AG10803 (cell line): ENCODE data around the gene HMBS.
"Not testable (repeated sequence)": the region's sequence is repeated elsewhere in the genome, so short reads cannot be mapped to it uniquely, and the experiment has no call there.

Source experiments
- DNase-seq: peaks from one replicate; pipeline ENCODE4 v3.0.0; 2010; ENCODE audit warnings: low read depth
- H3K4me3 ChIP-seq: 2 replicates; pipeline ENCODE4 v1.5.1; 2011; ENCODE audit warnings: mild to moderate bottlenecking, low read length, control low read depth
- TF ChIP-seq, protein P1 (sequence below): conservative IDR thresholded peaks from 2 replicates; pipeline ENCODE4 v1.5.1; 2011; ENCODE audit warnings: mild to moderate bottlenecking, low read length, control low read depth, inconsistent platforms

The HMBS gene

DNA sequence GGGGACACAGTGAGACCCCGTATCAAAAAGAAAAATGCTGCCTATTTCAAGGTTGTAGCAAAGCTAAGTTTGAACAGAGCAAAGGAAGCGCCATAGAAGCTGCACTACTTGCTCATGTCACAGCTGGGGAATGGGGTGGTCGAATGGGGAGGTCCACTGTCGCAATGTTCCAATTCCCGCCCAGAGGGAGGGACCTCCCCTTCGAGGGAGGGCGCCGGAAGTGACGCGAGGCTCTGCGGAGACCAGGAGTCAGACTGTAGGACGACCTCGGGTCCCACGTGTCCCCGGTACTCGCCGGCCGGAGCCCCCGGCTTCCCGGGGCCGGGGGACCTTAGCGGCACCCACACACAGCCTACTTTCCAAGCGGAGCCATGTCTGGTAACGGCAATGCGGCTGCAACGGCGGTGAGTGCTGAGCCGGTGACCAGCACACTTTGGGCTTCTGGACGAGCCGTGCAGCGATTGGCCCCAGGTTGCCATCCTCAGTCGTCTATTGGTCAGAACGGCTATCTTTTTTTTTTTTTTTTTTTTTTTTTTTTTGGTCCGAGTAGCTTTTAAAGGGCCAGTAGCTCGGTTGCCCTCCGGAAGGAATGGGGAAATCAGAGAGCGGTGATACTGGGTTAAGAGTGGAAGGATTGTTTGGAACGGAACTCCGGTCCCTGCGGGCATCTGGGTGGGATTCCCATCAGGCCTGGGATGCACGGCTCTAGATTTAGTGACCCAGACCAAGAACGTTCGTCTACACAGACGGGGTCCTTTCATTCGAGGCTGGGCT, at the start of gene HMBS:
Gene HMBS, plus strand, starts transcription at position 219 of the 774 bp plus-strand sequence. Its CDS starts 153 bp downstream, at position 372.
- peak within 1 kb of the TSS; percentile 95 for H3K4me3 ChIP-seq
- peak; percentile 93 for DNase-seq
- TF ChIP-seq, protein P1, sequence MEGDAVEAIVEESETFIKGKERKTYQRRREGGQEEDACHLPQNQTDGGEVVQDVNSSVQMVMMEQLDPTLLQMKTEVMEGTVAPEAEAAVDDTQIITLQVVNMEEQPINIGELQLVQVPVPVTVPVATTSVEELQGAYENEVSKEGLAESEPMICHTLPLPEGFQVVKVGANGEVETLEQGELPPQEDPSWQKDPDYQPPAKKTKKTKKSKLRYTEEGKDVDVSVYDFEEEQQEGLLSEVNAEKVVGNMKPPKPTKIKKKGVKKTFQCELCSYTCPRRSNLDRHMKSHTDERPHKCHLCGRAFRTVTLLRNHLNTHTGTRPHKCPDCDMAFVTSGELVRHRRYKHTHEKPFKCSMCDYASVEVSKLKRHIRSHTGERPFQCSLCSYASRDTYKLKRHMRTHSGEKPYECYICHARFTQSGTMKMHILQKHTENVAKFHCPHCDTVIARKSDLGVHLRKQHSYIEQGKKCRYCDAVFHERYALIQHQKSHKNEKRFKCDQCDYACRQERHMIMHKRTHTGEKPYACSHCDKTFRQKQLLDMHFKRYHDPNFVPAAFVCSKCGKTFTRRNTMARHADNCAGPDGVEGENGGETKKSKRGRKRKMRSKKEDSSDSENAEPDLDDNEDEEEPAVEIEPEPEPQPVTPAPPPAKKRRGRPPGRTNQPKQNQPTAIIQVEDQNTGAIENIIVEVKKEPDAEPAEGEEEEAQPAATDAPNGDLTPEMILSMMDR = no peak

DNA sequence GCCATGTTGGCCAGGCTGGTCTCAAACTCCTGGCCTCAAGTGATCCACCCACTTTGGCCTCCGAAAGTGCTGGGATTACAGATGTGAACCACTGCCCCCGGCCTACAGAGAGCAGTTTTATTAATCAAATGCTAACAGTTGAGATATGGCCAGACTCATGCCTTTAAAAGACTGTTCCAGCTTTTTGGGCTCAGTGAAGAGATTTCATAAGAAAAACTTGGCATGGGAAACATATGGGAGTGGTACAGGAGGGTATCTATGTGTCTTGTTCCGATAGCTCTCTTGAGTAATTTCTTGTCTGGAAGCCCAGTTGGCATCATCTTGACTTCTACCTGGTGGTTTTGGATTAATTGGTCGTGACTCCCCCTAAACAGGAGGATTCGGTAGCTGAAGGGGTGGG, 45.8 kb upstream of the HMBS start:
- no peak for DNase-seq
- H3K4me3 ChIP-seq = no peak overlapping the region
- TF ChIP-seq, protein P1 = no peak

DNA sequence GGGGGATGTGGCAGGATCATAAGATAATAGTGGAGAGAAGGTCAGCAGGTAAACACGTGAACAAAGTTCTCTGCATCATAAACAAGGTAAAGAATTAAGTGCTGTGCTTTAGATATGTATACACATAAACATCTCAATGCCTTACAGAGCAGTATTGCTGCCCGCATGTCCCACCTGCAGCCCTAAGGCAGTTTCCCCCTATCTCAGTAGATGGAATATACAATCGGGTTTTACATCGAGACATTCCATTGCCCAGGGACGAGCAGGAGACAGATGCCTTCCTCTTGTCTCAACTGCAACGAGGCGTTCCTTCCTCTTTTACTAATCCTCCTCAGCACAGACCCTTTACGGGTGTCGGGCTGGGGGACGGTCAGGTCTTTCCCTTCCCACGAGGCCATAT, 45.2 kb upstream of the HMBS start:
- not testable (repeated sequence) for DNase-seq, H3K4me3 ChIP-seq

DNA sequence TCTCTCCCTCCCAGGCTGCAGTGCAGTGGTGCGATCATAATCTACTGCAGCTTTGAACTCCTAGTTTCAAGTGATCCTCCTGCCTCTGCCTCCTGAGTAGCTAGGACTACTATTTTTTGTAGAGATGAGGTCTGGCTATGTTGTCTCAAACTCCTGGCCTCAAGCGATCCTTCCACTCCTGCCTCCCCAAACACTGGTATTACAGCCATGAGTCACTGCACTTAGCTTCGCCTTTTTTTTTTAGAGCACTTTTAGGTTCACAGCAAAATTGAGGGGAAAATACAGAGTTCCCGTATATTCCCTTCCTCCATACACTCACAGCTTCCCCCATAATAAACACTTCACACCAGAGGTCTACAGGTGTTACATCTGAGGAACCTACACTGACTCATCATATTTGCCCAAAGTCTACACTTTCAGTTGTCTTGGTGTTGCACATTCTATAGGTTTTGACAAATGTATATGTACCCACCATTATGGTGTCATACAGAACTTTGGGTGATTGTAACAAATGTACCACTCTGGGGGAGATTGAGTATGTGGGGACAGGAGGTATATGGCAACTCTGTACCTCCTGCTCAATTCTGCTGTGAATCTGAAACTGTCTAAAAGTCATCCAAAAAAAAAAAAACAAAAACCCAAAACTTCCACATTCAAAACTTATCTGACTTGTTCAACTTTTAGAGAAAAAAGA, 42.7 kb upstream of the HMBS start:
- no peak overlapping the region for H3K4me3 ChIP-seq
- DNase-seq = no peak
- TF ChIP-seq, protein P1 = no peak

DNA sequence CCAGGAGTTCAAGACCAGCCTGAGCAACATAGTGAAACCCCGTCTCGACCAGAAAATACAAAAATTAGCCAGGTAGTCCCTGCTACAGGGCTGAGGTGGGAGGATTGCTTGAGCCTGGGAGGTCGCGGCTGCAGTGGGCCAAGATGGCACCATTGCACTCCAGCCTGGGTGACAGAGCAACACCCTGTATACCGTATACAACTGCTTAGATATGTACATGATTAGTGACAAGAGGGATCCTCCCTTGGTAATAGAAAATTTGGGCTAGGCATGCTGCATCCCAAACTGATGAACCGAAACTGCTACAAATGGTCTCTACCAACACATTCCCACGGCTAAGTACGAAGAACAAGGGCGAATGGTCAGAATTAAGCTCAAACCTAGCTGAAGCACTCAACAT, 41.8 kb upstream of the HMBS start:
- TF ChIP-seq, protein P1 = no peak
- H3K4me3 ChIP-seq = no peak overlapping the region
- no peak for DNase-seq

DNA sequence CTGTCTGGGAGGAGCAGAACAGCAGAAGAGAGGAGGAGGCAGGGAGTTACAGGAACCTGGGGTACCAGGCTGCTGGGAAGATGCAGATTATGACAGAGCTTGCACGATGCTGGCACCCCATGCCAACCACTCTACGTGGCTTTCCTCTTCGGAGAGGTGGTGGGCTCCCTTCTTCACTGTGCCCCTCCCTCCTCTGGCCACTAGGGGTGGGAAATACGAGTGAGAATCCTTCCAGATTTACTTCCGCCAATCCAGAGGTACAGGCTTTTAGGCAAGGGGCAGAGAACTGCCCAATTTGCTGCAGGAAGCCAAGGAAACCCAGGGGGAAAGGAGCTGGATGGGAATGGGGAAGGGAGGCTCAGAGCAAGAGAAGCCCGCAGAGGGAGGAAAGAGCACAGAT, 40.0 kb upstream of the HMBS start:
- no peak overlapping the region for H3K4me3 ChIP-seq
- TF ChIP-seq, protein P1 = no peak; the same call in 1 of the 2 replicates
- no peak for DNase-seq

DNA sequence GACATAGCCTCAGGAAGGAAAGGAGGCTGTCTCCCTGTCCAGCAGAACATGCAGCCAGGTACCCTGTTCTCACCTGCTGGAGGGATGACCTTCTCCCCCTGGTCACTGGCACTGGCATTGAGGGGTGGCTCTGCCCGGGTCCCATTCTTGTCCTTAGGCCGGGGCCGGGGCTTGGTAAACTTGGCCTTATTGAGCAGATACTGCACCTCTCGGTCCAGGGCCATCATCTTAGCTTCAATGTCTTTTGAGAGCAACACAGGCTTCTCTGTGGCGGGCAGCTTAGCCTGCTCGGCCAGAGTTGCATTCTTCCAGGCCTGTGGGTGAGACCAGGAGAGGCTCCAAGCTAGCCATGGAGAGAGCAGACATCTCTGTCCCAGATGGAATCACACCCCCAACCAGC, 38.2 kb upstream of the HMBS start:
- TF ChIP-seq, protein P1 = no peak
- DNase-seq = no peak
- no peak overlapping the region for H3K4me3 ChIP-seq
